ENCODE results near the gene MAP1B. TPM values are rescaled to one million over a fixed set of nuclear protein-coding genes. Genes with fewer than 3 reads are reported as not detected.

The MAP1B gene
- total RNA-seq, 1 experiment from 2014 or later: 163 TPM

GRCh38 chr5:72093217-72093616, 14.1 kb upstream of the MAP1B start:
- no peaks in the 10 kb centered on the region for H4K20me1 ChIP-seq (ENCODE audit: insufficient read depth)
- no peak overlapping the region for H3K4me3 ChIP-seq

GRCh38 chr5:72093824-72094223, 13.5 kb upstream of the MAP1B start:
- no TSS peak for BruUV-seq (replicated peaks)
- intact Hi-C loops (cut with micrococcal nuclease; ENCODE audit: unreplicated experiment): no loop called here
- no peak for DNase-seq
- no peaks in the 10 kb centered on the region for H4K20me1 ChIP-seq (ENCODE audit: insufficient read depth)
- no peaks in the 10 kb centered on the region for H3K4me1 ChIP-seq (replicated peaks; ENCODE audit: insufficient read depth)
- no peaks in the 10 kb centered on the region for H3K9me3 ChIP-seq (ENCODE audit: insufficient read depth, low read depth)
- no peaks in the 10 kb centered on the region for H3K36me3 ChIP-seq (ENCODE audit: low read depth)
- no peaks in the 10 kb centered on the region for H3K79me2 ChIP-seq (ENCODE audit: low read depth)
- ChIA-PET POLR2A (ENCODE audit: unreplicated experiment) (no interaction called here), CTCF (no interaction called here)
- no peaks in the 10 kb centered on the region for H3F3A ChIP-seq (ENCODE audit: insufficient read depth, low read depth)
- no peak overlapping the region for H3K4me2 ChIP-seq
- no peak overlapping the region for H3K4me3 ChIP-seq
- H2AFZ ChIP-seq: no peak overlapping the region
- no peaks in the 10 kb centered on the region for H3K9me2 ChIP-seq (ENCODE audit: insufficient read depth)
- TF ChIP-seq CTCF (conservative IDR thresholded peaks at IDR 0.05) (no peak), EZH2 (IDR thresholded peaks at IDR 0.05; ENCODE audit: low read depth) (no peak)
- no peaks in the 10 kb centered on the region for H3K27me3 ChIP-seq (ENCODE audit: insufficient read depth, low read depth)
- no peak overlapping the region for H3K27ac ChIP-seq

More at GRCh38 chr5:72093217-72093616, 14.1 kb upstream of the MAP1B start:
- BruUV-seq (replicated peaks): no TSS peak
- H3K4me2 ChIP-seq: no peak overlapping the region
- intact Hi-C loops (cut with micrococcal nuclease; ENCODE audit: unreplicated experiment): no loop called here
- no peaks in the 10 kb centered on the region for H3F3A ChIP-seq (ENCODE audit: insufficient read depth, low read depth)
- no peak for TF ChIP-seq CTCF (conservative IDR thresholded peaks at IDR 0.05)
- H3K9me2 ChIP-seq (ENCODE audit: insufficient read depth): no peaks in the 10 kb centered on the region
- CTCF ChIA-PET: no interaction called here
- no peaks in the 10 kb centered on the region for H3K36me3 ChIP-seq (ENCODE audit: low read depth)
- H3K9me3 ChIP-seq (ENCODE audit: insufficient read depth, low read depth): no peaks in the 10 kb centered on the region
- no peaks in the 10 kb centered on the region for H3K27me3 ChIP-seq (ENCODE audit: insufficient read depth, low read depth)
- POLR2A ChIA-PET (ENCODE audit: unreplicated experiment): no interaction called here
- no peak overlapping the region for H3K27ac ChIP-seq
- H3K4me1 ChIP-seq (replicated peaks; ENCODE audit: insufficient read depth): no peaks in the 10 kb centered on the region
- no peak overlapping the region for H2AFZ ChIP-seq
- no peaks in the 10 kb centered on the region for H3K79me2 ChIP-seq (ENCODE audit: low read depth)
- DNase-seq: no peak

DNA sequence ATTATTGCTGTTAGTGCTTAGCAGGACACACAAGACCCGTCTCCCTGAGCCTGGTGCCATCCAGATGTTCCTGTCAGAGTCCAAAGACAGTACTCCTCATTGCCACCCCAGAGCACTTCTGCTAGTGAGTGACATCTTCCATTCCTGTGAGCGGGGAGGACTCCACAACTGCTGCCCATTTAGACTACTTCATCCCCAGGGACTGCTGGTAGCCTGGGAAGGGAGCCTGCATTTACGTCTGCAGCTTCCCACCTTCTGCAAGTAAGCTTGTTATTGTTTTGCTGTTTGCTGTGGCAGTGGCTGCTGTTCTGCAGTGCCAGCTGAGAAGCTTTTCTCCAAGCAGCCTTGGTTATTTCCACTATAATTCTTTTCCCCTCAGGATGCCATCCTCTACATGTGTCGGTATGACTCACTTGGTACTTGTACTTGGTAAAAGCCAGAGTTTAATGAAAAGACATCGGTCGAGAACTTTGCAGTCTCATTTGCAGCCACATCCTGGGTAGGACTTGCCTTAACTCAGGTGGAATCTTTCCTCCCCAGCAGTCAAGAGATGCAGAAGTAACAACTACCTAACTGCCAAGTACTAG, 10.6 kb upstream of the MAP1B start:
- Histone ChIP-seq H3K9me3 (ENCODE audit: insufficient read depth, low read depth) (no peaks in the 10 kb centered on the region), H3K36me3 (ENCODE audit: low read depth) (no peaks in the 10 kb centered on the region), H3K27me3 (ENCODE audit: insufficient read depth, low read depth) (no peaks in the 10 kb centered on the region), H3K4me2 (no peak overlapping the region), H3K79me2 (ENCODE audit: low read depth) (no peaks in the 10 kb centered on the region), H3K4me1 (replicated peaks; ENCODE audit: insufficient read depth) (peaks cover 3% of the 10 kb centered on the region), H3K9me2 (ENCODE audit: insufficient read depth) (no peaks in the 10 kb centered on the region), H3K27ac (no peak overlapping the region), H4K20me1 (ENCODE audit: insufficient read depth) (no peaks in the 10 kb centered on the region), H2AFZ (no peak overlapping the region), H3K4me3 (no peak overlapping the region), H3F3A (ENCODE audit: insufficient read depth, low read depth) (no peaks in the 10 kb centered on the region)
- ChIA-PET POLR2A (ENCODE audit: unreplicated experiment) (no interaction called here), CTCF (no interaction called here)
- TF ChIP-seq CTCF (conservative IDR thresholded peaks at IDR 0.05) (no peak), EZH2 (IDR thresholded peaks at IDR 0.05; ENCODE audit: low read depth) (no peak)
- intact Hi-C loops (cut with micrococcal nuclease; ENCODE audit: unreplicated experiment): no loop called here
- no peak for DNase-seq
- no TSS peak for BruUV-seq (replicated peaks)
